Ovary (tissue), 9 donors: ENCODE results near the gene IQGAP1. TPM values are rescaled to one million over a fixed set of nuclear protein-coding genes. Genes with fewer than 3 reads are reported as not detected.

Experiments
- DNase-seq, 5 donors: peaks; one replicate each; pipeline ENCODE4 v3.0.0-alpha.2; 2019 to 2020
- H3K27ac ChIP-seq, 2 donors: fragments of 200-600 bp; one replicate each; pipeline versions ENCODE4 v1.5.1 to v1.8.0; 2019 to 2022
- H3K27me3 ChIP-seq: fragments of 200-600 bp; one replicate; pipeline ENCODE4 v1.8.0; 2022
- H3K36me3 ChIP-seq: fragments of 200-600 bp; sonication (generic); one replicate; pipeline ENCODE4 v1.5.1; 2019
- H3K4me1 ChIP-seq: one replicate; pipeline ENCODE4 v1.8.1; 2013; ENCODE audit warnings: mild to moderate bottlenecking, moderate library complexity; ENCODE audit not compliant: insufficient read depth
- H3K4me3 ChIP-seq: fragments of 200-600 bp; sonication (generic); one replicate; pipeline ENCODE4 v1.5.1; 2017
- H3K9me3 ChIP-seq, 2 donors: fragments of 200-600 bp in 1 of 2; sonication (generic) in 1 of 2; one replicate each; pipeline versions ENCODE4 v1.5.1 to v1.8.1; 2013 to 2019; ENCODE audit warnings: mild to moderate bottlenecking in 1 of 2, moderate library complexity in 1 of 2
- CTCF ChIP-seq, 3 donors: fragments of 450-650 bp in 2 of 3; fragments of 200-600 bp in 1 of 3; IDR thresholded peaks; one replicate each; pipeline versions ENCODE4 v1.5.1 to v1.8.0; 2016 to 2022; ENCODE audit warnings: antibody characterized with exemption in 3 of 3, mild to moderate bottlenecking in 1 of 3
- EP300 ChIP-seq: sonication (generic); formaldehyde crosslinking; IDR thresholded peaks from one replicate; pipeline ENCODE4 v1.6.1; 2017; ENCODE audit warnings: antibody characterized with exemption
- POLR2A ChIP-seq: fragments of 450-650 bp; IDR thresholded peaks from one replicate; pipeline ENCODE4 v1.6.1; 2017; ENCODE audit warnings: antibody characterized with exemption, mild to moderate bottlenecking, moderate library complexity
- WGBS, 3 donors: extraction: QIAGEN DNeasy Blood & Tissue Kit in 1 of 3; methylation state at CpG; one replicate each; pipeline versions ENCODE4 v1.1.5 to v1.1.7; 2013 to 2017; 5-methylcytosine and 5-hydroxymethylcytosine counted together
- intact Hi-C, 4 donors: fragments of 100-400 bp; cut with DNase I; formaldehyde crosslinking; loops; one replicate each; pipeline versions ENCODE4 v1.11.0 to v1.15.1; 2022 to 2023
- polyA plus RNA-seq, 2 donors: library from polyadenylated mRNA; stranded (reverse); fragments of 200-250 nt in 1 of 2; fragments of 350-450 nt in 1 of 2; fragmentation: Illumina TruSeq in 1 of 2; extraction: RNeasy Lipid Tissue Mini Kit (QIAGEN cat#74804) in 1 of 2; gene quantifications; one replicate each; pipeline ENCODE4 v1.2.3, GENCODE V29; 2013 to 2014
- total RNA-seq, 7 donors: library from RNA; depleted of rRNA in 2 of 7; stranded (reverse); fragments of >200 nt in 2 of 7; fragmentation: NEBNext Ultra II Directional in 3 of 7; extraction: Animal tissue kit (Norgen Biotek cat#: 25700) in 3 of 7; gene quantifications; one replicate each; pipeline versions ENCODE4 v1.1.0 to v1.2.4, GENCODE V29; 2016 to 2023
- donor health status: DM: no; HTN: no; CAD: no; lungs with moderate emphysema.
- donor health status: DM: no; HTN: no; CAD: no.
- donor health status: Bipolar disorder and iron deficiency.
- donor health status: DM: yes; HTN: yes; CAD: no.
- donor health status: DM: no; HTN: no; CAD: no.
- donor health status: DM: yes; HTN: yes; CAD: no.

Gene IQGAP1
- total and polyA plus RNA-seq, 9 donors, result 68.1 to 173 (median 108) TPM

GRCh38 chr15:90529371-90530249, 141.6 kb downstream of the IQGAP1 start, which contains the start of gene CRTC3:
Gene CRTC3, plus strand, starts transcription at chr15:90529923. Its CDS starts 149 bp downstream, at chr15:90530072.
- peak; percentile 56 to 76 (median 68) for DNase-seq
- Histone ChIP-seq H3K27ac (peak within 1 kb of the TSS; percentile 97 to 99), H3K27me3 (no peaks in the 10 kb centered on the region), H3K4me3 (peak within 1 kb of the TSS; percentile 89), H3K36me3 (no peaks in the 10 kb centered on the region), H3K9me3 (no peaks in the 10 kb centered on the region), H3K4me1 (peaks cover 17% of the 10 kb centered on the region)
- no peak for TF ChIP-seq EP300
- no peak for TF ChIP-seq CTCF (IDR thresholded peaks at IDR 0.05)
- TF ChIP-seq POLR2A, result peak; percentile 62
- intact Hi-C loops, result loop anchor here in 3 of 4 donors (10.0 kb wide), 2 partner anchors 75 to 85 kb away; no protein-coding TSS in a partner anchor
- 0 to 1% (median 1%) methylated on average over 71 to 101 of the region's 104 CpGs for WGBS, 3 donors

DNA sequence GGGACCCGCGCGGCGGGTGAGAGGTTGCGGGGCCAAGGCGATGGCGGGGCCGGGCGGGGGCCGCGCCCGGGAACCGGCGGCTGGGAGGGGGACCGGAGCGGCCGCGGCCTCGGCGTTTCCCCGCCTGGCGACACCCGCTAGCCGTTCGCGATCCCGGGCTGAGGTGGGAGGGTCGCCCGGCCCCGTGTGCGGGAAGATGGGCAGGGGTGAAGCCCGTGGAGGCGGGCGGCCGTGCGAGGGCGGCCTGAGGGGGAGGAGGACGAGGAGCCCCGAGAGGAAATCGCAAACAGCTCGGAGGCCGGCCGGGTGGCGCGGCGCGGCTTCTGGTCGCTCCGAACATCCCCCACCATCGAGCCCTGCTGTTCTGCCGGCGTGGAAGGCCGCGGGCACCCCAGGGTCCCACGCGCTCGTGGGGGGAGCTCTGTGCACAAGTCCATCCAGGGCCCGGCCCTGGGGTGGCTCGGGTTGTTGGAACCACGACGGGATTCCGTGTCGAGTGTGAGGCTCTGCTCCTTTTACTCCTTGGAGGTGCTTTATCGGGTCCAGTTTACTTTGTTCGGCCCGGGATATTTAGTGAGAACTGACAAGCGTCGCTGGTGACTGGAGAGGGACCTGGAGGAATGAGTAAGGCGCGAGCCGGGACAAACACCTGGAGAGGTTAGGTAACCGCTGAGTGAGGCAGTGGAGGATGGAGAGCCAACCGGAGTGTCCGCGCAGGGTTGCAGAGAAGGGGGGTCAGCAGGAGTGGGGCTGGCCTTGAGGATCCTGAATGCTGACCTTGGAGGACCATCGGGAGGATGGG, 142.4 kb downstream of the IQGAP1 start:
- peaks cover 17% of the 10 kb centered on the region for H3K4me1 ChIP-seq
- H3K36me3 ChIP-seq, result no peaks in the 10 kb centered on the region
- peak overlapping the region; percentile 97 to 99 for H3K27ac ChIP-seq
- WGBS, 3 donors, result 0 to 1% (median 1%) methylated on average over 45 to 76 of the region's 76 CpGs
- H3K9me3 ChIP-seq, result no peaks in the 10 kb centered on the region
- TF ChIP-seq CTCF (IDR thresholded peaks at IDR 0.05) (no peak), POLR2A (no peak), EP300 (no peak)
- peak overlapping the region; percentile 89 for H3K4me3 ChIP-seq
- peak; percentile 73 to 80 (median 78) for DNase-seq
- H3K27me3 ChIP-seq, result no peaks in the 10 kb centered on the region
- intact Hi-C loops, result loop anchor here in 3 of 4 donors (10.0 kb wide), 2 partner anchors 74 to 84 kb away; no protein-coding TSS in a partner anchor

DNA sequence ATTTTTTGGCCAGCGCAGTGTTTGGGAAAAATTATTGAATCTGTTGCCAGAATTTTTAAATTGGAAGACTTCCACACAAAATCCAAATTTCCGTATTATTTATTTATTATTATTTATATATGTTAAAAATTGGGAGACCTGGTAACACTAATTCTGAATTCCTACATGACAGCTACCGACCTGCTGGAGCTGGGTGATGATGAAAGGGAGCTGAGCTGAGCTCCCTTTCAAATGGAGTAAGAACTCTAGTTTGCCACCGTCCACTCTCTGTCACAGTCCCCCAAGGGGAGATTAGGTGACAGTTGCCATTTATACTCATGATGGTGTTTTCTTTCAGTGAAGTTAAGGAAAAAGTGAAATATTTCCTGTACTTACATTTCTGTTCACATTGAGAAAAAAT, 143.1 kb downstream of the IQGAP1 start:
- TF ChIP-seq EP300, result no peak
- no peak for DNase-seq
- Histone ChIP-seq H3K27ac (peak overlapping the region; percentile 97 to 99), H3K4me1 (peaks cover 19% of the 10 kb centered on the region), H3K9me3 (no peaks in the 10 kb centered on the region), H3K27me3 (no peaks in the 10 kb centered on the region), H3K4me3 (peak overlapping the region; percentile 89), H3K36me3 (no peaks in the 10 kb centered on the region)
- intact Hi-C loops, result loop anchor here in 3 of 4 donors (10.0 kb wide), 2 partner anchors 74 to 84 kb away; no protein-coding TSS in a partner anchor
- WGBS, 3 donors, result 2 to 8% (median 4%) methylated on average over 4 of the region's 4 CpGs

DNA sequence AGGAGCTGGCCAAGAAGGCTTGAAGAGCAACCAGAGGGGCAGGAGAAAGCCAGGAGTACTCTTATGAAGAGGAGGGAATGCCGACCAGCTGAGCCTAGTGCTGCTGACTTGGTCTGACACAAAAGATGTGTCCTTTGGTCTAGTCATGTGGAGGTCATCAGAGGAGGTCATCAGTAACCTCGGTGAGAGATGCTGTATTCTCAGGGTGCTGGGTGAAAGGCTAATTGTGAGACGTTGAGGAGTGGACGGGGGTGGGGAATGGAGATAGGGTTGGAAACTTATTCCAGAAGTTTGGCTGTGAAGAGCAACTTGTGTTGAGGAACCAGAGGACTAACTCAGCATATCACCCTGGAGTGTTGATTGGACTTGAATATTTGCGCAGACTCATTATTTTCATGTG, 147.2 kb downstream of the IQGAP1 start:
- H3K4me3 ChIP-seq, result no peak overlapping the region
- no peak overlapping the region for H3K27ac ChIP-seq
- no peaks in the 10 kb centered on the region for H3K9me3 ChIP-seq
- intact Hi-C loops, result loop anchor here in 3 of 4 donors (10.0 kb wide), 2 partner anchors 70 to 80 kb away; no protein-coding TSS in a partner anchor
- no peaks in the 10 kb centered on the region for H3K27me3 ChIP-seq
- no peaks in the 10 kb centered on the region for H3K36me3 ChIP-seq
- H3K4me1 ChIP-seq, result peaks cover 19% of the 10 kb centered on the region
- TF ChIP-seq EP300 (no peak), CTCF (IDR thresholded peaks at IDR 0.05) (no peak), POLR2A (no peak)
- WGBS, 3 donors, result 65 to 73% (median 73%) methylated on average over 5 of the region's 5 CpGs
- no peak for DNase-seq
